HG03575 (cell line): Measurements from ENCODE around the gene GABPA.

Experiments used
- ATAC-seq: cut with Tn5 transposase; IDR thresholded peaks from one replicate; pipeline ENCODE4 v1.9.1; 2021; ENCODE audit not compliant: unreplicated experiment, insufficient number of reproducible peaks, low FRiP score; ENCODE audit errors: extremely low read depth

The GABPA gene

DNA sequence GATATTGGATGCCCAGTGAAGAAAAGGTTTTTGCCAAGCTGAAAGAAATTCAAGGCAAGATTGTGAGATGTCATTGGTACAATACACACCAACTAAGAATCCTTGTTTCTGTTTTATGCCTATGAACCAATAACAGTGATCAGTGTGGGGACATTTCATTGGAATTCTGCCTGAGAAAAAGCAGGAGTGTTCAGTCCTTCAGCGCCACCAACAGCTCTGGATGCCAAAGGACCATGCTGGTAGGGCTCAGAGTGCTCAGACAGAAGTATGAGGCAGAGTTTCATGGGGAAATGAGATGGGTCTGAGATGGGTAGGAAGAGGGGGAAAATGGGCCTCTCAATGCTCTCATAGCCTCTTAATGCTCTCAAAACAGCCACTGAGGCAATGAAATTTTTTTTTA lies 56.5 kb downstream of the GABPA start:
- ATAC-seq, result no peak

DNA sequence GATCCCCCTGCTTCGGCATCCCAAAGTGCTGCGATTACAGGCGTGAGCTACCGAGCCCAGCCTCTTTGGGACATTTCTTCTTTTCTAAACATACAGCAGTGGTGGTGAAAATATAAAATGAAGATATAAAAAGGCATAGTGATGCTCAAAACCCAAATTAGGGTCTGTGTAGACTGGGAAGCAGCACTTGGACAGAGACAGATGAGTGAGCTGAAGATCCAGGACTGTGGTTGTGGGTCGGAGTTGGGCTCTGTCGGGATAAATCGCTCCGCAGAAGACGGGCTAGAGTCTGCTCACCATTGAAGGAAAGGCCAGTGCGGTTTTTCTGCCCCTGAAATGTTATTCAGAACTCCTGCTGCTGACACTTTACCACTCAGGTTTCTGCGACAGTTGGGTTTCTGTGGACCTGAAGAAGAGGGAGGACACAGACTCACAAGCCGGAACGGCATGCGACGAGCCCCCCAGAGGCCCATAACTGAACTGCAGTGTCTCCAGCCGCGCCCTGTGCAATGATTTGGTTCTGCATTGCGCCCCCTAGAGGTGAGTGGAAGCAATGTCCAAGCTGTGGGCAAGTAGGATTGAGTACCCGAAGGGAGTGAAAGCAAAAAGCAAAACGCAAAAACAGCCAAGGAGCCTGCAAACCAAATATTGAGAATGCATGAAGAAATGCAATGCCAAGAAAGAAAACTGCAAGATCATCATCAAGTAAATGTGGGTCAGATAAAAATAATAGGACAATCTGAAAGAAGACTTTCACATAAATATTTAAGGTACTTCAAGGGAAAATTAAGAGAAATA lies 66.6 kb downstream of the GABPA start:
- ATAC-seq, result peak; percentile 97

DNA sequence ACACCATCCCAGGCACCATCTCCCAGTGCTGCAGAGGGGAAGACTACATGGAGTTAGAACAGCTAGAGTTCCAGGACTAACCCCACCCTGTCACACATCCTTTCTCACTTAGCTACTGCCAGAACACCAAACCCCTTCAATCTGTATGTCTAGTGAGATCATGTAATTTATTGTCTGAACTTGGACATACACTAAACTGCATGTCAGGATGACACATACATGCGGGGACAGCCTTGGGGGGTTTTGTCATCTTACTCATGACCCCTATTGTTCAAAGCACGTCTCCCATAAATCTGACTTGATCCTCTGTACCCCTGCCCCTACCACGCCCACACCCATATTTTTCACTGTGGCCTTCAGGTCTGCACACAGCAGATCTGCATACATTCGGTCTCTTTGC lies 71.3 kb downstream of the GABPA start:
- ATAC-seq, result no peak

DNA sequence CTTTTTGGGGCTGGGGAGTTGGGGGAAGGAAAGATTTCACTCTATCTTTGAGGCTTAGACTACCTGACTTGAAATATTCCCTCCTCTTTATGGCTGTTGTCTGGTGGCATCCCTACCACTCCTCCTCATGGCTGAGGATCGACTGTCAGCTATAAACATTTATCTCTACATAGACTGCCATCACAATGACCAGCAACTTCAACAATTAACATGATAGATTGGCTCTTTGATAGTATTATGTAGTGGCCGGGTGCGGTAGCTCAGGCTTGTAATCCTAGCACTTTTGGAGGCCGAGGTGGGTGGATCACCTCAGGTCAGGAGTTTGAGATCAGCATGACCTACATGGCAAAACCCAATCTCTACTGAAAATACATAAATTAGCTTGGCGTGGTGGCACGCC lies 72.4 kb downstream of the GABPA start:
- ATAC-seq, result no peak

DNA sequence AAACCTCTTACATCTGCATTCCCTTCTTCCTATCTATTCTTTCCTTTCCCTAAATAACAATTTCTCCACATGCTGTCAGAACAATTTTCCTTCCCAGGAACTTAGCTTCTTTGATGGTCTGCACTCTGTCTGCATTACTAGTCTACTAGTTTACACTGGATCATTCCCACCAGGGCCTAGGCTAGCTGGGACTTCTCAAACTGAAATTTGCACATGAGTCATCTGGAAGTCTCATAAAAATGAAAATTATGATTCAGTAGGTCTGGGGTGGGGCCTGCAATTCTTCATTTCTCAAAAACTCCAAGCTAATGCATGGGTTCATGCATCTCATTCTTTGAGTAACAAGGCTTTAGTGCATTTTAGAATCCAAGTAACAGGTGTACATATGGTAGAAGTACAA lies 74.2 kb downstream of the GABPA start:
- no peak for ATAC-seq

DNA sequence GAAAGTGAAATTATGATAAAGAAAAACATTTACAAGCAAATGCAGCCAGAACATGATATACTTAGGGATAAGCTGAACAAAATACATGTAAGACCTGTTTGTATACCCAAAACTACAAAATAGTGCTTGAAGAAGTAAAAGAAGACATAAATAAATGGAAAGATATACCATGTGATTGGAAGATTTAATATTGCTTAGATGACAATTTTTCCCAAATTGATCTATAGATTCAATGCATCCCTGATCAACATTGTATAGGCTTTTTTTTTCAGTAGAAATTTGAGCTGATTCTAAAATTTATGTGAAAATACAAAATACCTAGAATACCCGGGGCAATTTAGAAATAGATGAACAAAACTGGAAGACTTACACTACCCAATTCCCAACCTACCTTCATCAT lies 76.4 kb downstream of the GABPA start:
- no peak for ATAC-seq

DNA sequence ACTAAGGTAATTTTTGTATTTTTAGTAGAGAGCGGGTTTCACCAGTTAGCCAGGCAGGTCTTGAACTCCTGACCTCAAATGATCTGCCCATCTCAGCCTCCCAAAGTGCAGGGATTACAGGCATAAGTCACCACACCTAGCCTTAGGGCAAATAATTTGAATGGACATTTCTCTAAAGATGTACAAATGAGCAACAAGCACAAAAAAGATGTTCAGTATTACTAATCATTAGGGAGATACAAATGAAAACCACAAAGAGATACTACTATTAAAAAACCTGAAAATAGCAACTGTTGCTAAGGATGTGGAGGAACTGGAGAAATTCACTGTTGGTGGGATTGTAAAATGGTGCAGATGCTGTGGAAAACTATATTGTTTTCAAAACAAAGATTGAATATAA lies 79.1 kb downstream of the GABPA start:
- no peak for ATAC-seq

DNA sequence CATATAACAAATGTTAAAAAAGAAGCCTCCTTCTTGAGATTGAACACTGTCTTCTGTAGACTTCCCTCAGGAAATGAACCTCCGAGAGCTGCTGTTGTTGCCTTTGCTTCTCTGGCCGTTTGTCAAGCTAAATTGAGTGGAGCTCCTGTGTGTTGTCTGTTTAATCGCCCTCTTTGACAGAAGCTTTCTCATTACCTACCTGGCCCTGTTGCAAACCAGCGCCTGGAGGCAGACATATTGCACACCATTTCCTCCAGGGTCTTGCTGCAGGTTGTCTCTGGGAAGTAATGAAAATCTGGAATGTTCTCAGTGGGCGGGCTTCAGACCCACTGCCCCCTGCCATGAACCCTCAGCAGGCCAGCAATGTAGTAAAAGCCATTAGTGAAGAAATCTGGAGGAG lies 83.3 kb downstream of the GABPA start:
- no peak for ATAC-seq

DNA sequence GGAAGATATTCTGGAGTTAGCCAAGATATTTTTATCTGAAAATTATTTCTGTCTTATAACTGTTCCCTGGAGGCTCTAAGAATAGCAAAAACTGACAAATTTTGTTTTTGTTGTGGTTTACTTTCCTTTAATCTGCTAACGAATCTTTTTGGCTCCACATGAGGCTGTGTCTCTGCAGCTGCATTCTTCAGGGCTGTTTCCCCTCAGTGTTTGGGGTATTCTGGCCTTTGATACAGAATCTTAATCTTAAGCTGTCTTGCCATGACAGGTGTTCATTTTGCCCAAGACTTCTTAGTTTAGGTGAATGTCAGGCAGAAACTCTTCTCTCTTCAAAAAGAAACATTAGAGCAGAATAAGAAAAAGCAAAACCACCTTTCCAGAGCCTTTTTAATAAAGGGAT lies 83.8 kb downstream of the GABPA start:
- no peak for ATAC-seq
